Pancreas (tissue), 10 donors: ENCODE results near the gene TGM6. TPM values are rescaled to one million over a fixed set of nuclear protein-coding genes. Genes with fewer than 3 reads are reported as not detected.

Experiments used
- ATAC-seq, 4 donors: fragments of 200-7000 bp; cut with Tn5 transposase; one replicate each; pipeline versions ENCODE4 v1.8.0 to v1.9.1; 2020; ENCODE audit warnings: mild to moderate bottlenecking in 4 of 4, moderate library complexity in 4 of 4
- DNase-seq, 6 donors: peaks; one replicate each; pipeline ENCODE4 v3.0.0-alpha.2; 2020
- FAIRE-seq: peaks from 2 replicates; lab custom pipeline; 2012; peaks lifted over from hg19 to GRCh38; lab: Jason Lieb, UNC
- H3K27ac ChIP-seq, 4 donors: fragments of 200-600 bp; sonication (generic); 1 replicate in 3 of 4; 2 replicates in 1 of 4; pipeline versions ENCODE4 v1.5.0 to v1.8.0; 2020
- H3K27me3 ChIP-seq, 4 donors: fragments of 200-600 bp; one replicate each; pipeline ENCODE4 v1.8.0; 2021
- H3K36me3 ChIP-seq, 3 donors: fragments of 200-600 bp; sonication (generic) in 1 of 3; one replicate each; pipeline versions ENCODE4 v1.5.0 to v1.8.0; 2020 to 2021
- H3K4me1 ChIP-seq, 3 donors: fragments of 200-600 bp; one replicate each; pipeline ENCODE4 v1.8.0; 2021
- H3K4me3 ChIP-seq, 4 donors: fragments of 200-600 bp; sonication (generic) in 2 of 4; one replicate each; pipeline versions ENCODE4 v1.5.0 to v1.8.0; 2020 to 2021
- H3K9me3 ChIP-seq, 4 donors: fragments of 200-600 bp; one replicate each; pipeline ENCODE4 v1.8.0; 2021
- WGBS, 2 donors: extraction: QIAGEN DNeasy Blood & Tissue Kit; methylation state at CpG; one replicate each; pipeline ENCODE4 v1.1.7; 2013; 5-methylcytosine and 5-hydroxymethylcytosine counted together
- intact Hi-C, 3 donors: fragments of 100-400 bp; cut with DNase I; formaldehyde crosslinking; loops; one replicate each; pipeline versions ENCODE4 v1.11.1 to v1.14.2; 2022
- polyA plus RNA-seq, 2 donors: library from polyadenylated mRNA; stranded (reverse); fragments of 200-250 nt; gene quantifications; one replicate each; pipeline ENCODE4 v1.2.3, GENCODE V29; 2013
- total RNA-seq, 6 donors: library from RNA; stranded (reverse); fragmentation: NEBNext Ultra II Directional in 4 of 6; extraction: Animal tissue kit (Norgen Biotek cat#: 25700) in 4 of 6; gene quantifications; one replicate each; pipeline versions ENCODE4 v1.2.1 to v1.2.4, GENCODE V29; 2021 to 2023
- TF ChIP-seq, protein P1 (sequence below), 4 donors: fragments of 200-600 bp; sonication (generic) in 3 of 4; IDR thresholded peaks; one replicate each; pipeline versions ENCODE4 v1.5.0 to v1.8.0; 2021; ENCODE audit warnings: antibody characterized with exemption in 4 of 4
- donor health status: healthy with polysubstance abuse.
- donor health status: DM: no; HTN: no; CAD: no; lungs with moderate emphysema.
- donor health status: DM: no; HTN: no; CAD: no.
- donor health status: control.
- donor health status: control.
- donor health status: Bipolar disorder and iron deficiency.
- donor health status: DM: yes; HTN: yes; CAD: no.
- donor health status: DM: no; HTN: no; CAD: no.
- donor health status: DM: no; HTN: no; CAD: no.
- donor health status: DM: yes; HTN: yes; CAD: no.

TGM6 gene
- total and polyA plus RNA-seq, 8 donors = not detected

DNA sequence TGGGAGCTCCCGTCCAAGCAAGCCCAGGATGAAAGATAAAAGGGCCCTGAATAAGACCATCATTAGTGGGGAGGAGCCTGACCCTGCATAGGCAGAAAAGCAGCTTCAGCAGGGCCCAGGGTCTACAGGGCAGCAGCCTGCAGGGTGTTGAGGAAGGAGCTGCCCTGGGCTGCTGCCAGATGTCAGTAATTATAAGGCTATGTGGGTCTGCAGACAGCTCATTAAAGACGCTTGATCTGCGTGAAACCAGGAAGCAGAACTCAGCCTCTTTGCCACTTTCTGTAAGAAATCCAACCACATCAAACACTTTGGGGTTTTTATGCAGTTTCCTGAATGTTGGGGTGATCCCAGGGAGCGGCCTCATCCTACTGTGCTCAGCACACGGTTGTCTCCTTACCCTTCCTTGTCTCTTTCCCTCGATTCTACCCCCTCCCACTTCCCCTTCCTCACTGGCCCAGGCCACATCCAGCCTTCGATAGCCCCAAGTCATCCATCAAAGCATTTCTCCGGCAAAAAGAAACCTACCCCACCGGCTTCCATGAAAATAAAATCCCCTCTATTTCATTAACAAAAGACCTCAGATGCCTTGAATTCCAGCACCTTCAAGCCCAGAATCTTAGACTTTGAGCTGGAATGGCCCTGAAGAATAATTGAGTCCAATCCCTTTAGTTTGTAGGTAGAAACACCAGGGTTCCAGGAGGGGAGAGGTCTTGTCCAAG, 1.0 kb upstream of the TGM6 start:
- H3K4me1 ChIP-seq = no peaks in the 10 kb centered on the region
- no peaks in the 10 kb centered on the region for H3K36me3 ChIP-seq
- DNase-seq (no peak), FAIRE-seq (no peak), ATAC-seq (no peak)
- H3K27ac ChIP-seq = no peak overlapping the region
- no peaks in the 10 kb centered on the region for H3K27me3 ChIP-seq
- intact Hi-C loops = no loop called here
- no peak overlapping the region for H3K4me3 ChIP-seq
- TF ChIP-seq, protein P1, sequence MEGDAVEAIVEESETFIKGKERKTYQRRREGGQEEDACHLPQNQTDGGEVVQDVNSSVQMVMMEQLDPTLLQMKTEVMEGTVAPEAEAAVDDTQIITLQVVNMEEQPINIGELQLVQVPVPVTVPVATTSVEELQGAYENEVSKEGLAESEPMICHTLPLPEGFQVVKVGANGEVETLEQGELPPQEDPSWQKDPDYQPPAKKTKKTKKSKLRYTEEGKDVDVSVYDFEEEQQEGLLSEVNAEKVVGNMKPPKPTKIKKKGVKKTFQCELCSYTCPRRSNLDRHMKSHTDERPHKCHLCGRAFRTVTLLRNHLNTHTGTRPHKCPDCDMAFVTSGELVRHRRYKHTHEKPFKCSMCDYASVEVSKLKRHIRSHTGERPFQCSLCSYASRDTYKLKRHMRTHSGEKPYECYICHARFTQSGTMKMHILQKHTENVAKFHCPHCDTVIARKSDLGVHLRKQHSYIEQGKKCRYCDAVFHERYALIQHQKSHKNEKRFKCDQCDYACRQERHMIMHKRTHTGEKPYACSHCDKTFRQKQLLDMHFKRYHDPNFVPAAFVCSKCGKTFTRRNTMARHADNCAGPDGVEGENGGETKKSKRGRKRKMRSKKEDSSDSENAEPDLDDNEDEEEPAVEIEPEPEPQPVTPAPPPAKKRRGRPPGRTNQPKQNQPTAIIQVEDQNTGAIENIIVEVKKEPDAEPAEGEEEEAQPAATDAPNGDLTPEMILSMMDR (IDR thresholded peaks at IDR 0.05) = no peak
- WGBS, 2 donors = 36 to 39% methylated on average over 9 of the region's 9 CpGs
- H3K9me3 ChIP-seq = no peaks in the 10 kb centered on the region

DNA sequence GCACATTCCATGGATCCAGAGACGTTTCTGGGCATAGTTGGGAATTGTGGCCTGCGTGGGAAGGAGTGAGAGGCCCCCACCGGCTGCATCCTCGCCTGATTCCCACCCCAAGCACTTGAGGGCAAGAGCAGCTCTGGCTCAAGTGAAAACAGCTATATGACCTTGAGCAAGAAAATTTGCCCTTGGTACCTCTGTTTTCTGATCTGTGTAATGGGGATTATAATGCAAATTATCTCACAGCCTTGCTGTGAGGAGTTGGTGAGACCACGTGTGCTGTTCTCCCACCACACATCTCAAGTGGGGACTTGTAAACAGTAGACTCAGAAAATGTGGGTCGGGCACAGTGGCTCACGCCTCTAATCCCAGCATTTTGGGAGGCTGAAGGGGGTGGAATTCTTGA, 602 bp downstream of the TGM6 start:
- intact Hi-C loops = no loop called here
- ATAC-seq = no peak

DNA sequence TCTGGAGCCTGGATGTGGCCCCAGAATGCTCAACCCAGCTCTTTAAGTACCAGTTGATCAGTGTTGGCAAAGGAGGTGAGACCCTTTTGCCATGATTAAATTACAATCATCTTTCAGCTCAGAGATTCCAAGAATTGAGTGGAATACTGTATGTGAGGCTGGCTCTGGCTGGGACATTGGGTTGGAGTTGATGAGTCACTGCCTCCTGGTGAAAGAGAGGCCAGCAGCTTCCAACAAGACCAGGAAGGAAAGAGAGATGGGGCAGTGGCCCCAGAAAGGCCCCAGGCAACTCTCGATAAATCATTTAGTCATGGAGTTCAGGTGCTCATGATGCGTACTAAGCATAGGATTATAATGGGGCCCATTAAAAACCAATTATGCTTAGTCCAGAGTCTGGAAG, 2.1 kb downstream of the TGM6 start:
- ATAC-seq (no peak), FAIRE-seq (no peak), DNase-seq (no peak)
- H3K4me3 ChIP-seq = no peak overlapping the region
- H3K9me3 ChIP-seq = no peaks in the 10 kb centered on the region
- intact Hi-C loops = no loop called here
- no peaks in the 10 kb centered on the region for H3K4me1 ChIP-seq
- TF ChIP-seq, protein P1 (IDR thresholded peaks at IDR 0.05) = no peak
- H3K36me3 ChIP-seq = no peaks in the 10 kb centered on the region
- no peak overlapping the region for H3K27ac ChIP-seq
- 92% methylated on average over 2 of the region's 2 CpGs for WGBS, 2 donors
- no peaks in the 10 kb centered on the region for H3K27me3 ChIP-seq

More for the DNA sequence above, 602 bp downstream of the TGM6 start:
- TF ChIP-seq, protein P1 (IDR thresholded peaks at IDR 0.05) = no peak
- DNase-seq = no peak
- H3K27me3 ChIP-seq = no peaks in the 10 kb centered on the region
- WGBS, 2 donors = 61 to 67% methylated on average over 7 of the region's 7 CpGs
- no peak for FAIRE-seq
- H3K9me3 ChIP-seq = no peaks in the 10 kb centered on the region
- H3K27ac ChIP-seq = no peak overlapping the region
- no peaks in the 10 kb centered on the region for H3K4me1 ChIP-seq
- H3K36me3 ChIP-seq = no peaks in the 10 kb centered on the region
- no peak overlapping the region for H3K4me3 ChIP-seq

DNA sequence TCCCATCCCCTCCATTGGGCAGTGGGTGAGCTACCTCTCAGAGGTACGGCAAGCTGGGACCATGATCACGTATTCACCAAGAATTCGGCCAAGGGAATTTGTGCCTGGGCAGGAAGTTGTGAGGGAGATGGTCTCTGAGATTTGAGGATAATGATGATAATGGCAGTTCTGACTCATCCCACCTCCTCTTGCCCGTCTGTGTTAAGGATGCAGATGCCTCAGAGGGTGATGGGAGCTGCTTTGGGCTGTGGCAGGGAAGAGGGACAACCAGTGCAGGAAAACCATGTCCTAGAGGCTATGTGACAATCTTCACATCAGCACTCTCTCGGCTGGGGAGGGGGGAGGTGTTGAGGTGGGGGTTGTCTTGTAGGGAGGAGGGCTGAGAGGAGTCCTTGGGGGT, 4.3 kb downstream of the TGM6 start:
- no peak for FAIRE-seq
- WGBS, 2 donors = 38 to 51% methylated on average over 5 of the region's 5 CpGs
- TF ChIP-seq, protein P1 (IDR thresholded peaks at IDR 0.05) = no peak
- no peak for ATAC-seq
- Histone ChIP-seq H3K4me1 (no peaks in the 10 kb centered on the region), H3K36me3 (no peaks in the 10 kb centered on the region), H3K4me3 (no peak overlapping the region), H3K9me3 (no peaks in the 10 kb centered on the region), H3K27me3 (no peaks in the 10 kb centered on the region), H3K27ac (no peak overlapping the region)
- no peak for DNase-seq
- intact Hi-C loops = no loop called here

DNA sequence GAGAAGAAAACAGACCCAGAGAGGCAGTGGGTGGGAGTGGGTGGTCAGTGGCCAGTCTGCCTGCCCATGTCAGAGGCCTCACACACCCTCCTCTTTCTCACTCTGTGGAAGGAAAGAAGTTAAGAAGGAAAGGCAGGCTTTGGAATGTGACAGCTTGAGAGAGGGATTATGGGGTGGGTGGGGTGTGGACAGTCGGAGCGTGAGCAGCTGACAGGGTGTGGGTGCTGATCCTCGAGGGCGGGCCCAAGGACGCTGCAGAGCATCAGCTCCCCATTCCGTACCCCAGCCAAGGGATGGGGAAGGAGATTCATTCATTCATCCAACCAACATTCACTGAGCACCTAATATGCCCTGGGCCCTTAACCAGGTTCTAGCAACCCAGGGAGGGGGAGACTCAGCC, 4.8 kb downstream of the TGM6 start:
- no peak overlapping the region for H3K4me3 ChIP-seq
- H3K27ac ChIP-seq = no peak overlapping the region
- 45 to 66% methylated on average over 6 of the region's 6 CpGs for WGBS, 2 donors
- no peaks in the 10 kb centered on the region for H3K36me3 ChIP-seq
- intact Hi-C loops = no loop called here
- TF ChIP-seq, protein P1 (IDR thresholded peaks at IDR 0.05) = no peak
- ATAC-seq (no peak), FAIRE-seq (no peak), DNase-seq (no peak)
- no peaks in the 10 kb centered on the region for H3K9me3 ChIP-seq
- H3K4me1 ChIP-seq = no peaks in the 10 kb centered on the region
- H3K27me3 ChIP-seq = no peaks in the 10 kb centered on the region
